Right lobe of liver (tissue), 4 donors: ENCODE data around the gene NCOA3.

Experiments used
- POLR2A ChIP-seq: fragments of 450-650 bp; IDR thresholded peaks from one replicate; pipeline ENCODE4 v1.6.1; 2017; ENCODE audit warnings: antibody characterized with exemption, mild to moderate bottlenecking
- TF ChIP-seq, protein P1 (sequence below), 4 donors: fragments of 200-600 bp in 3 of 4; fragments of 450-650 bp in 1 of 4; IDR thresholded peaks; one replicate each; pipeline versions ENCODE4 v1.5.1 to v1.8.0; 2016 to 2022; ENCODE audit warnings: antibody characterized with exemption in 4 of 4, mild to moderate bottlenecking in 2 of 4
- donor health status: DM: no; HTN: no; CAD: no.
- donor health status: DM: no; HTN: no; CAD: no.
- donor health status: DM: no; HTN: yes; CAD: no.

DNA sequence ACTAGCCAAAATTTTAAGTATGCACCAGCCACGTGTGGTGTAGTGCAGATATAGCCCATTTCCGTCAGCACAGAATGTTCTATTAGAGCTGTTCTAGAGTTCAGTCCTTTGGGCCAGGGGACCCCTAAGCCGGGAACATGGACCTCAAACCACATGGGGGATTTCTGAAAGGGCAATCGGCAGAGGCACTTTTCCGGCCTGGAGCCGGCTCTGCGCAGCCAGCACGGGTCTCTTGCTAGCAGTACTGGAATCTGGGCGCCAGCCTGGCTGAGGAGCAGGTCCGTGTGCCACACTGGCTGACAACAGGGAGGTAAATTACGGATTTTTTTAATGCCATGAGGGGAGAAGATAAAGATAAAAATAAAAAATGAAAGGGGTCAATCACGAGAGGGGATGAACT lies 163.1 kb downstream of the NCOA3 start:
- TF ChIP-seq, protein P1, sequence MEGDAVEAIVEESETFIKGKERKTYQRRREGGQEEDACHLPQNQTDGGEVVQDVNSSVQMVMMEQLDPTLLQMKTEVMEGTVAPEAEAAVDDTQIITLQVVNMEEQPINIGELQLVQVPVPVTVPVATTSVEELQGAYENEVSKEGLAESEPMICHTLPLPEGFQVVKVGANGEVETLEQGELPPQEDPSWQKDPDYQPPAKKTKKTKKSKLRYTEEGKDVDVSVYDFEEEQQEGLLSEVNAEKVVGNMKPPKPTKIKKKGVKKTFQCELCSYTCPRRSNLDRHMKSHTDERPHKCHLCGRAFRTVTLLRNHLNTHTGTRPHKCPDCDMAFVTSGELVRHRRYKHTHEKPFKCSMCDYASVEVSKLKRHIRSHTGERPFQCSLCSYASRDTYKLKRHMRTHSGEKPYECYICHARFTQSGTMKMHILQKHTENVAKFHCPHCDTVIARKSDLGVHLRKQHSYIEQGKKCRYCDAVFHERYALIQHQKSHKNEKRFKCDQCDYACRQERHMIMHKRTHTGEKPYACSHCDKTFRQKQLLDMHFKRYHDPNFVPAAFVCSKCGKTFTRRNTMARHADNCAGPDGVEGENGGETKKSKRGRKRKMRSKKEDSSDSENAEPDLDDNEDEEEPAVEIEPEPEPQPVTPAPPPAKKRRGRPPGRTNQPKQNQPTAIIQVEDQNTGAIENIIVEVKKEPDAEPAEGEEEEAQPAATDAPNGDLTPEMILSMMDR (IDR thresholded peaks at IDR 0.05) = no peak
- no peak for TF ChIP-seq POLR2A
